H9 (cell line): ENCODE measurements around the gene GPR37L1. TPM values are rescaled to one million over a fixed set of nuclear protein-coding genes. Genes with fewer than 3 reads are reported as not detected.

Experiments used
- DNase-seq: peaks from one replicate; pipeline ENCODE4 v3.0.0-alpha.2; 2017
- H2AFZ ChIP-seq: one replicate; pipeline ENCODE4 v1.6.1; 2013; ENCODE audit warnings: mild to moderate bottlenecking, low read length, control low read depth, moderate library complexity
- H2AK5ac ChIP-seq: 2 replicates; pipeline ENCODE4 v1.6.1; 2013; ENCODE audit warnings: low read length, control low read depth, mixed read lengths; ENCODE audit not compliant: insufficient read length
- H2BK120ac ChIP-seq: one replicate; pipeline ENCODE4 v1.6.1; 2013; ENCODE audit warnings: low read depth, mild to moderate bottlenecking, low read length, control low read depth, inconsistent platforms; ENCODE audit not compliant: poor library complexity, severe bottlenecking
- H2BK12ac ChIP-seq: 2 replicates; pipeline ENCODE4 v1.6.1; 2013; ENCODE audit warnings: low read length, control low read depth, mixed read lengths, low read depth; ENCODE audit not compliant: insufficient read length
- H2BK15ac ChIP-seq: 2 replicates; pipeline ENCODE4 v1.6.1; 2013; ENCODE audit warnings: low read depth, low read length, control low read depth
- H2BK20ac ChIP-seq: one replicate; pipeline ENCODE4 v1.6.1; 2013; ENCODE audit warnings: low read depth, mild to moderate bottlenecking, low read length, control low read depth, inconsistent platforms; ENCODE audit not compliant: poor library complexity, severe bottlenecking
- H2BK5ac ChIP-seq: 2 replicates; pipeline ENCODE4 v1.6.1; 2013; ENCODE audit warnings: low read length, control low read depth, mixed read lengths; ENCODE audit not compliant: insufficient read length
- H3K14ac ChIP-seq: 2 replicates; pipeline ENCODE4 v1.6.1; 2013; ENCODE audit warnings: low read length, control low read depth; ENCODE audit not compliant: insufficient read depth
- H3K18ac ChIP-seq: 2 replicates; pipeline ENCODE4 v1.6.1; 2013; ENCODE audit warnings: low read depth, mild to moderate bottlenecking, mixed read lengths, low read length, control low read depth; ENCODE audit not compliant: insufficient read length
- H3K23ac ChIP-seq: 2 replicates; pipeline ENCODE4 v1.6.1; 2013; ENCODE audit warnings: low read length, control low read depth, mixed read lengths, low read depth; ENCODE audit not compliant: insufficient read length
- H3K23me2 ChIP-seq: 2 replicates; pipeline ENCODE4 v1.6.1; 2013; ENCODE audit warnings: low read depth, mild to moderate bottlenecking, mixed read lengths, low read length, control low read depth; ENCODE audit not compliant: insufficient read length, poor library complexity, severe bottlenecking
- H3K27ac ChIP-seq: 2 replicates; pipeline ENCODE4 v1.5.1; 2013; ENCODE audit warnings: low read length, control low read depth, mixed read lengths, low read depth; ENCODE audit not compliant: insufficient read length
- H3K27me3 ChIP-seq: 2 replicates; pipeline ENCODE4 v1.6.1; 2013; ENCODE audit warnings: low read length, control low read depth, inconsistent platforms; ENCODE audit not compliant: insufficient read depth
- H3K4ac ChIP-seq: 2 replicates; pipeline ENCODE4 v1.6.1; 2013; ENCODE audit warnings: low read depth, mild to moderate bottlenecking, control low read depth, inconsistent platforms, low read length, moderate library complexity
- H3K4me1 ChIP-seq: 2 replicates; pipeline ENCODE4 v1.6.1; 2013; ENCODE audit warnings: low read length, control low read depth, inconsistent platforms; ENCODE audit not compliant: insufficient read depth
- H3K4me2 ChIP-seq: 2 replicates; pipeline ENCODE4 v1.6.1; 2013; ENCODE audit warnings: low read length, control low read depth, mixed read lengths; ENCODE audit not compliant: insufficient read length, insufficient read depth
- H3K56ac ChIP-seq: 2 replicates; pipeline ENCODE4 v1.6.1; 2013; ENCODE audit warnings: low read depth, mild to moderate bottlenecking, mixed read lengths, low read length, control low read depth; ENCODE audit not compliant: insufficient read length
- H3K79me1 ChIP-seq: 2 replicates; pipeline ENCODE4 v1.6.1; 2013; ENCODE audit warnings: low read depth, mild to moderate bottlenecking, moderate library complexity, low read length, control low read depth, inconsistent platforms; ENCODE audit not compliant: insufficient read depth, poor library complexity, severe bottlenecking
- H3K79me2 ChIP-seq: 2 replicates; pipeline ENCODE4 v1.6.1; 2013; ENCODE audit warnings: low read length, control low read depth, inconsistent platforms; ENCODE audit not compliant: insufficient read depth
- H3K9ac ChIP-seq: 2 replicates; pipeline ENCODE4 v1.6.1; 2013; ENCODE audit warnings: low read length, control low read depth, mixed read lengths; ENCODE audit not compliant: insufficient read length; ENCODE audit errors: extremely low read depth
- H3K9me3 ChIP-seq: one replicate; pipeline ENCODE4 v1.6.1; 2013; ENCODE audit warnings: low read depth, low read length, inconsistent platforms; ENCODE audit not compliant: control insufficient read depth
- H3T11ph ChIP-seq: one replicate; pipeline ENCODE4 v1.6.1; 2013; ENCODE audit warnings: mild to moderate bottlenecking, low read length, control low read depth, inconsistent platforms
- H4K20me1 ChIP-seq: one replicate; pipeline ENCODE4 v1.6.1; 2013; ENCODE audit not compliant: control insufficient read depth, insufficient read length, insufficient read depth
- H4K5ac ChIP-seq: 2 replicates; pipeline ENCODE4 v1.6.1; 2013; ENCODE audit warnings: low read depth, mild to moderate bottlenecking, mixed read lengths, low read length, control low read depth; ENCODE audit not compliant: insufficient read length
- H4K8ac ChIP-seq: replicated peaks from 2 replicates; pipeline ENCODE4 v1.6.1; 2013; ENCODE audit warnings: low read length, control low read depth, mixed read lengths, low read depth; ENCODE audit not compliant: insufficient read length
- H4K91ac ChIP-seq: 2 replicates; pipeline ENCODE4 v1.6.1; 2013; ENCODE audit warnings: low read depth, mild to moderate bottlenecking, moderate library complexity, mixed read lengths, low read length, control low read depth; ENCODE audit not compliant: insufficient read length
- H3K27ac Mint-ChIP-seq, 3 experiments: 2 replicates in 2 of 3; 3 replicates in 1 of 3; pipeline ENCODE4 v1.8.0; 2020 to 2021; ENCODE audit warnings: mixed read lengths in 3 of 3, mild to moderate bottlenecking in 1 of 3, moderate library complexity in 1 of 3
- H3K27me3 Mint-ChIP-seq: 2 replicates; pipeline ENCODE4 v1.8.0; 2021; ENCODE audit warnings: low read depth, mild to moderate bottlenecking, moderate library complexity, mixed read lengths
- H3K36me3 Mint-ChIP-seq, 3 experiments: 2 replicates in 2 of 3; 3 replicates in 1 of 3; pipeline ENCODE4 v1.8.0; 2020 to 2021; ENCODE audit warnings: low read depth in 3 of 3, mixed read lengths in 3 of 3; ENCODE audit not compliant: insufficient read depth in 1 of 3
- H3K4me1 Mint-ChIP-seq, 2 experiments: 2 replicates each; pipeline ENCODE4 v1.8.0; 2020; ENCODE audit warnings: mixed read lengths in 2 of 2
- H3K4me3 Mint-ChIP-seq, 2 experiments: 2 replicates in 1 of 2; 3 replicates in 1 of 2; pipeline ENCODE4 v1.8.0; 2020 to 2021; ENCODE audit warnings: mild to moderate bottlenecking in 2 of 2, mixed read lengths in 2 of 2, moderate library complexity in 1 of 2
- H3K9me3 Mint-ChIP-seq, 2 experiments: 2 replicates in 1 of 2; 3 replicates in 1 of 2; pipeline ENCODE4 v1.8.0; 2020; ENCODE audit warnings: mild to moderate bottlenecking in 2 of 2, mixed read lengths in 2 of 2, moderate library complexity in 1 of 2
- CTCF ChIP-seq: fragments of 200-600 bp; sonication (generic); conservative IDR thresholded peaks from 3 replicates; pipeline ENCODE4 v1.8.0; 2021; ENCODE audit warnings: antibody characterized with exemption, mild to moderate bottlenecking
- WGBS: extraction: QIAGEN DNeasy Blood & Tissue Kit; methylation state at CpG from one replicate; pipeline ENCODE4 v1.1.7; 2013; ENCODE audit warnings: missing lambda C conversion rate, low lambda C conversion rate, mixed read lengths; ENCODE audit not compliant: insufficient read length; ENCODE audit errors: extremely low coverage; 5-methylcytosine and 5-hydroxymethylcytosine counted together
- total RNA-seq: library from RNA; stranded (reverse); gene quantifications from 2 replicates; pipeline ENCODE4 v1.2.1, GENCODE V29; 2021

Gene GPR37L1
- total RNA-seq, 1 experiment from 2014 or later = 0.11 TPM

- Histone ChIP-seq H2AK5ac (no peak overlapping the region), H2BK5ac (no peak overlapping the region), H4K20me1 (no peaks in the 10 kb centered on the region), H3K27ac (no peak overlapping the region), H4K91ac (no peak overlapping the region), H3K4ac (no peak overlapping the region), H3K9me3 (no peaks in the 10 kb centered on the region), H3K79me2 (no peaks in the 10 kb centered on the region), H2BK120ac (no peak overlapping the region), H3K14ac (no peak overlapping the region), H3K4me1 (peaks cover 8% of the 10 kb centered on the region; the same call in 1 of the 2 replicates), H3K23ac (no peak overlapping the region), H3T11ph (no peak overlapping the region), H3K56ac (no peak overlapping the region), H4K8ac (no peak overlapping the region), H3K18ac (no peak overlapping the region), H3K27me3 (no peaks in the 10 kb centered on the region; the same call in 1 of the 2 replicates), H2BK15ac (no peak overlapping the region), H4K5ac (no peak overlapping the region), H2BK12ac (no peak overlapping the region), H3K23me2 (no peaks in the 10 kb centered on the region), H3K4me2 (no peak overlapping the region), H3K9ac (no peak overlapping the region), H3K79me1 (no peaks in the 10 kb centered on the region), H2AFZ (no peak overlapping the region), H2BK20ac (no peak overlapping the region)
- no CpG with 5 or more reads among the region's 8 CpGs for WGBS
- Mint-ChIP-seq H3K9me3 (no peaks in the 10 kb centered on the region), H3K27me3 (peaks cover 4% of the 10 kb centered on the region), H3K27ac (no peak overlapping the region), H3K4me1 (peaks cover 32 to 54% of the 10 kb centered on the region in 2 experiments), H3K4me3 (no peak overlapping the region), H3K36me3 (no peaks in the 10 kb centered on the region)
- DNase-seq = no peak
- no peak for TF ChIP-seq CTCF
Measured at GRCh38 chr1:202156590-202156989, 33.9 kb downstream of the GPR37L1 start.
